T47D (cell line): ENCODE data around the gene MUC13.

Experiments used
- DNase-seq, 2 experiments: peaks; one replicate each; pipeline versions ENCODE4 v3.0.0 to v3.0.0-alpha.2; 2011 to 2012; ENCODE audit warnings: low read depth in 1 of 2, low spot score in 1 of 2
- JUND ChIP-seq: IDR thresholded peaks from 2 replicates; pipeline ENCODE4 v1.6.1; 2012; ENCODE audit warnings: low read depth
- in situ Hi-C: cut with HindIII; loops from 2 replicates; pipeline ENCODE4 v1.10.0; 2016; ENCODE audit warnings: low sequenced_read_pairs, low pct_unique_long_range_greater_than_20kb

MUC13 gene

DNA sequence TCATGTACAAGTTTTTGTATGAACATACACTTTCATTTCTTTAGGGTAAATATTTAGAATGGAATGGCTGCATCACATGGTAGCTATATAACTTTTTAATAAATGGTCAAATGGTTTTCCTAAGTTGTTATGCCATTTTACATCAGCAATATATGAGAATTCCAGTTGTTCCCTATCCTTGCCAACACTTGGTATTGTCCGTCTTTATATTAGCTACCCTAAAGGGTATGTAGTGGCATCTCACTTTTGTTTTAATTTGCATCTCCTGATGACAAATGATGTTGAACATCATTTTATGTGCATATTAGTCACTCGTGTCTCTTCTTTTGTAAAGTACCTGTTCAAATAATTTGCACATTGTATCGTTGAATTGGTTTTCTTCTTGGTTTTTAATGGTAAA lies 2.5 kb upstream of the MUC13 start:
- no peak for TF ChIP-seq JUND
- in situ Hi-C loops, result no loop called here
- no peak for DNase-seq

DNA sequence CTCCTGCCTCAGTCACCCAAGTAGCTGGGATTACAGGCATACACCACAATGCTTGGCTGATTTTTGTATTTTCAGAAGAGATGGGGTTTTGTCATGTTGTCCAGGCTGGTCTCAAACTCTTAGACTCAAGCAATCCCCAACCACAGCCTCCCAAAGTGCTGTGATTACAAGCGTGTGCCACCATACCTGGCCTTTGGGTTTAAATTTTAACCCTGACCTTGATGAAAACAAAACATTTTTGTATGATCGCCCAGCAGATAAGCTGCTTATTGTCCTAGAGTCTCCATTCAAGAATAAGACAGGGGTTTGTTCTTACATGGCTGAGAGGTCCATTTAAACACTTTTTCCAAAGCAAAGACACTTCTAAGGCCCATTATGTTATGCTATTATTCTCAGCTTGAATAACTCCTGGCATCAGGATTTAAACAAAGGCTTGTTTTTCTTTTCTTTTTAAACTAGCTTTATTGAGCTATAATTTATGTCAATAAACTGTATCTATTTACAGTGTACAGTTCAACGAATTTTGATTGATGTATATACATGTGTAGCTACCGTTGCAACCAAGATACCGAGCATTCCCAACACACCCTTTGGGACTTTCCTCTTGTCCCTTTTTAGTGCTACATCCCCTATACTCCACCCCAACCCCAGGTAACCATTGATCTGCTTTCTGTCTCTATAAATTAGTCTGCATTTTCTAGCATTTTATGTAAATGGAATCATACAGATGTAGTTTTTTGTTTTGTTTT lies 1.4 kb upstream of the MUC13 start:
- DNase-seq, result no peak
- no peak for TF ChIP-seq JUND
- in situ Hi-C loops, result no loop called here

DNA sequence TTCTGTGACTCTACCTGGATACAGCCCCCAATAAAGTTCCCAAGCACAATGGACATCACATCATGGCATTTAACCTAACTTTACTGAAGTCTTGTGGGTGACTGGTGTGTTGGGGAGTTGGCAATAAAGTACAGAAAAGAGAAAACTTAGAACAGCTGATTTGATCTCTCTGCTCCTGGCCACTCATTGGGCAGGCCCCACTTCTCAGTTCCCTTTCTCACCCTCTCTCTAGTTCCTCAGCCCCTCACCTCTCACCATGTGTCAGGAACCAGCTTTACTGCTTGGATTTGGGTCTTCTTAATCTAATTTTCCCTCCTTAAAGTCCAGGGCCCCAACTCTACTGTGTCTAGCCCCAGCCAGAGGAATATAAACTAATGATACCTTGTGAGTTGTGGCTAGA lies 713 bp upstream of the MUC13 start:
- in situ Hi-C loops, result no loop called here
- no peak for DNase-seq
- no peak for TF ChIP-seq JUND

DNA sequence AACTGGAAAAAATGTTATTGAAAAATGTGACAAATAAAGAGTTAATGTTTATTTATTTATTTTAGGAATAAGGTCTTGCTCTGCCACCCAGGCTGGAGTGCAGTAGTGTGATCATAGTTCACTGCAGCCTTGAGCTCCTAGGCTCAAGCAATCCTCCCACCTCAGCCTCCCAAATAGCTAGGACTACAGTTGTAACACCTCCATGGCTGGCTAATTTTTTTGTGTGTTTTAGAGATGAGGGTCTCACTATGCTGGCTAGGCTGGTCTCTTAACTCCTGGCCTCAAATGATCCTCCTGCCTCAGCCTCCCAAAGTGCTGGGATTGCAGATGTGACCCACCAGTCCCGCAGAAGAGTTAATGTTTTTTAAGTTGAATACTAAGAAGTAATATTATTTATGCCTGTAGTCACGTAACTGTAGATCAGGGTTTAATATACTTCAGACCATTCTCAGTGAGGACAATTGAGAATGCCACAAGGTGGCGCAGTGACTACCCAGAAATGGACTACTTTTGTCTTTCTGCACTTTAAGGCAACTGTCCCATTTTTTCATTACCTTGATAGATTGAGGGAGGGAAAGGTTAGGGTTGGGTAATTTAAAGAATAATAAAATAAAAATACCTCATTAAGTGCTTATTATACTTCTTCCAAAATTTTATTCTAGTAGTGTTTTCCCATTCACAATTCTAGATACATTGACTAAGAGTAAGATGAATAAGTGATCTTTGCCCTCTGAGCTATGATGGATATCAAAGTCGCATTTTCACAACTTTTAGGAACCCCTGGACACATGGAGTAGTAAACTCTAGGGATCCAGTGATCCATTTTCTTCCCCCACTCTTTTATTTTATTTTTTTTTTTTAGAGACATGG lies 6.0 kb downstream of the MUC13 start:
- TF ChIP-seq JUND, result no peak
- DNase-seq, result peak in 1 of 2 experiments; percentile 79
- in situ Hi-C loops, result no loop called here

DNA sequence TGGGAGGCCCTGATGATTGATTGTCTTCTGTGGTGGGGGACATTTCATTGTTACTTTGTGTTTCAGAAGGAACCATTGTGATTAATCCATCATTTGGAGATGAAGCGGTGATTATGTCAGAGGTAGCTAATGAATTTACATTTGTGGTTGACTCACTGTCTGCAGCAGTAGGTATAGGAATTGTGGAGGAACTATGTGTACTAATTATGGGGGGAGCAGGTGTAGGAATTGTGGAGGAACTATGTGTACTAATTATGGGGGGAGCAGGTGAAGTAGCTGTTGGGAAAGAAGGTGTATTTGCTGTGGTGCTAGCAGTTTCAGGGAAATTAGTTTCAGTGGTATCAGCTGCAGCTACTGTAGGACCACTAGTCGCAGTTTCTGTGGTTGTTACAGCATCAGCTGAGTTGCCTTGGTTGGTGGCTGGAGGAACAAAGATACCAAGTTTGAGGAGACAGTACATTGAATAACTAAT lies 6.9 kb downstream of the MUC13 start:
- no peak for DNase-seq
- no peak for TF ChIP-seq JUND
- in situ Hi-C loops, result no loop called here

DNA sequence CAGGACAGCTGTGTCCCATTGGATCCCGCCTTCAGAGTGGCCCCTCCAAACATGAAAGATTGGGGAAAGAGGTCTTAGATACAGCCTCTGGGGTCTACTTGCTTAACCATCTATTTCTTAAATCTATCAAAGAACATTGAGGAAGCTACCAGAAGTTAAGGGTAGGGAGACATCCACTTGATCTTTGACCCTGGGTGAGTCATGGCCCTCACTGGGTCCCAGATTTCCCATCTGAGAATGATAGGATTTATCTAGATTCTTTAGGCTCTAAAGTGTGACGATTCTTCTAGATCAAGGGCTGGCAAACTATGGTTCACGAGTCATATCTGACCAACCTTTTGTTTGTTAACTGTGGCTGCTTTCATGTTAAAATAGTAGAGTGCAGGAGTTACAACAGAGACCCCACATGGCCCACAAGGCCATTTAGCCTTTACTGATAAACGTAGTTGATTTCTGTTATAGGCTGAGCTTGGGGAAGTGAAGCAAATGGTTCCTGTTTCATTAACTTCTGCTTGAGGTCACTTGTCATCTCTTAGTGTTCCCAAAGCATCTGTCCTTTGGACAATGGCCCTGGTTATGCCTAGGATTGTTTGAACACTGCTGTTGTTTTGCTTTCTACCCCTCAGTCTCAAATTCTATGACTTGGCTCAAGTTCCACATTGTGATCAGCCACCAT lies 8.0 kb downstream of the MUC13 start:
- in situ Hi-C loops, result no loop called here
- DNase-seq, result no peak
- TF ChIP-seq JUND, result no peak

DNA sequence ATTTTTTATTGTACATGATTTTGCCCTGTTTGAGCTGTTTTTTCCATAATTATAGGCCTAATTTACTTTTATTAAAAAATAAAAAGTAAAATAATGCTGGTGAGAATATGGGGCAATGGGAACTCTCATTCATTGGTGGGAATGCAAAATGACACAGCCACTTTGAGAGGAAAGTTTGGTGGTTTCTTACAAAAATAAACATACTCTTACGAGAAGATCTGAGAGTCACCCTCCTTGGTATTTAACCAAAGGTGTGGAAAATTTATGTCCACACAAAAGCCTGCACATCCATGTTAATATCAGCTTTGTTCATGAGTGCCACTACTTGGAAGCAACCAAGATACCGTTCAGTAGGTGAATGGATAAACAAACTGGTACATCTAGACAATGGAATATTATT lies 9.8 kb downstream of the MUC13 start:
- no peak for TF ChIP-seq JUND
- no peak for DNase-seq
- in situ Hi-C loops, result no loop called here

DNA sequence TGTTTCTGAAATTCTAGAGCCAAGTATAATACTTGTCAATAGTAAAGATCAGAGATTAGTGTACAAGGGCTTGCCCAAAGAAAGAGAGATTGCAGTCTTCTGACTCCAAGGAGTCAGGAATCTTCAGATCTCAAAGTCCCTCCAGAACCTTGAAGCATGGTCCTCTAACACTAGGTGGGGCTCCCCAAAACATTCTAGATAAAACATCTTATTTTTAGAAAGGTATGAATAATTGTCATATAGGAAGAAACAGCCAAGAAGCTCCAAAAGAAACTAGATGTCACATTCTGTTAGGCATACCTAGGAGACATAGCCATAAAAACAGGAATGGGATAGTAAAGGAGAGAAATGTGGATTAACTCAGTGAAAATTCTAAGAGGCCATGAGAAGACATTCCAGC lies 10.7 kb downstream of the MUC13 start:
- TF ChIP-seq JUND, result no peak
- DNase-seq, result peak in 1 of 2 experiments; percentile 25
- in situ Hi-C loops, result no loop called here

DNA sequence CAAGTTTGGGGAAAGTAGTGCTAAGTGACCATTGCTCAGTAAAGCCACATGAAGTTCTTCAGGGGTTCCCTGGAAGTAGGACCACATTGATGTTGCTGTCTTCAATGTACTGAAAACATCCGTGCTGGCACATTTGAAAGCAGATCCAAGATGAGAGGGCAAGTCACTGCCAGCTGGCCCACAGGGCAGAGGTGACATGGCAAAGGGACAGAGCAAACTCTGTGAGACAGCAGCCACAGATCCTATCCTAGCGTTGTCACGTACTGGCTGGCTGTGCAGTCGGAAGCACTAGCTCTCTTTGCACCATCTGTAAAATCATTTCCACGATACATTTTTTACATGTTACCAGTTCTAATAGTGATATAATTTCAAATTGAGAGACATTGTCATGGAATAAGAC lies 13.8 kb downstream of the MUC13 start:
- in situ Hi-C loops, result no loop called here

DNA sequence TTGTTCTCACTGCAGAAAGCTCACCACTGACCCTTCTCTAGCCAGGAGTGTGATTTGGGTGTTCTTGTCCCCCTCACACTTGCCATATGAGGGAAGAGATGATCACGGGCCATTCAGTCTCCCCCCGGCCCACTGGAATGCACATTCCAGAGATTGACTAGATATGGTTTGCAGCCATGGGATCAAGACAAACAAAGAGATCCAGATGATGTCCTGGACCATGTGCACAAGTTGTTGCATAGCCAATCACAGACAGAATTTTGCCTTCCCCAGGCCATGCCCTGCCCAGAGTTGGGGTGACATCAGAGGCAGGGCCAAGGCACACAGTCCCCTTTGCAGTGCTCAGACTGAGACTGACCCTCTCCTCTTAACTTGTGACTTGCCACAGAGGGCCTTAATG lies 14.8 kb downstream of the MUC13 start:
- in situ Hi-C loops, result no loop called here
- no peak for TF ChIP-seq JUND
- peak in 1 of 2 experiments; percentile 11 for DNase-seq

More for the DNA sequence above, 13.8 kb downstream of the MUC13 start:
- TF ChIP-seq JUND, result no peak
- peak in 1 of 2 experiments; percentile 34 for DNase-seq

DNA sequence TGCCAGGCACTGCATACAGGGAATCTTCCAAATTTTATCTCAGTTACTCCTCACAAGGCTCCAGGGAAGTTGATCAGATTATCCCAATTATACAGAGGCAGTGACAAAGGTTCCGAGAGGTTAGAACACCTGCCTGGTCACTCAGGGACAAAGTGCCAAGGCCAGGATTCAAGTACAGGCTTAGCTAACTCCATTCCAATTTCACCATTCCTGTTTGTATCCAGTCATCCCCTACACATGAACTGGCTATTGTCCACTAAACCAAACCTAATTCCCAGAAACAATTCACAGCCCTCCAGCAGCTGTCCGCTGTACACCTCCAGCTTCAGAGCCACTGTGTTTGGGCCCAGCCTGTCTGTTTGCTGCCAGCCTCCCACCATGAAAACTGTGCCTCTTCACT lies 16.0 kb downstream of the MUC13 start:
- DNase-seq, result no peak
- no peak for TF ChIP-seq JUND
- in situ Hi-C loops, result no loop called here

DNA sequence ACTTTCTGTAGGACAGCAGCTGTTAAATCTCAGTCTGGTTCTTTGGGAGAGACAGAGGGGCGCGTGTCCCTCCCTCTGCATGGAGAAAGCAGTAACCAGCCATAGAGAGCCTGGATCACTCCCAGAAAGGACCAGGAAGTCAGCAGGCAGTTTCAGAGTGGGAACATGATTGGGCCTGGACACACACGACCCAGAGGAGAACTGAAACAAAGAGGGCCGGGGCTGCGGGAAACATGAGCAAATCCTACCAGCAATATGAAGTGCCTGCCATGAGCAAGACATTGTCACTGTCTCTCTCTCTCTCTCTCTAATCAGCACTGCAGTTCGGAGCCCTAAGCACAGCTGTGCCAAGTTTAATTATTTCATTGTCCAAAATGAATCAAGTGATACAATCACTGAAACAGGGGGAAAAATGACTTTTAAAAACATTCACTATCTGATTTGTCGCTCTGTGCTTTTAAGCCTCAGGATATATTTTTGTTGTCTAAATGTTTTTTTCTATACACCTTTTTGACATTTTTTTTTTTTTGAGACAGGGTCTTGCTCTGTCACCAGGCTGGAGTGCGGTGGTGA lies 17.6 kb downstream of the MUC13 start:
- no peak for TF ChIP-seq JUND
- in situ Hi-C loops, result no loop called here
- no peak for DNase-seq

DNA sequence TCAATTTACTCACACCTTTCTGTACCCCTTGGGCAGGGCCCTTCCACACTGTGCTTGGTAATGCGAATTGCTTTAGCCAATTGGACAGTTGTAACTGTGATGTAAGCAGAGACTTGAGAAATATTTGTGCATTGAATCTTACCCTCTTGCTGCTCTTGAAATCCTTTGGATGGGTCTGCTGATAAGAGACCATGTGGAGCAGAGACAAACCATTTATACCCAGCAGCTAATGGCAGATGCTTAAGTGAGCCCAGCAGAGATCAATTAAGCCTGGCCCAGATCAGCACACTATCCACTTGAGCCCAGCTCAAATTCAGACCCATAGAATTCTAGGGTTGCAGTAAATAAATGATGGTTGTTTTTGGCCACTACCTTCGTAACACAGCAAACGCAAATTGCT lies 19.3 kb downstream of the MUC13 start:
- TF ChIP-seq JUND, result no peak
- in situ Hi-C loops, result no loop called here
- DNase-seq, result no peak
